Common myeloid progenitor, CD34-positive (primary cell): ENCODE results near the gene MYLK3.

Experiments used
- CTCF ChIA-PET: fragments of 350-600 bp; sonication (Branson Sonifier 250); formaldehyde crosslinking; loops from one replicate; lab custom pipeline; 2021; ENCODE audit warnings: antibody characterized with exemption; lab: Charles Lee
- POLR2A ChIA-PET: fragments of 350-600 bp; sonication (Branson Sonifier 250); formaldehyde crosslinking; loops from one replicate; lab custom pipeline; 2021; ENCODE audit warnings: antibody characterized with exemption; lab: Charles Lee
- DNase-seq, 3 donors: peaks; one replicate each; pipeline versions ENCODE4 v3.0.0 to v3.0.0-alpha.2; 2013
- H3K27ac ChIP-seq, 2 experiments: 1 replicate in 1 of 2; 2 replicates in 1 of 2; pipeline ENCODE4 v1.7.0; 2013; ENCODE audit warnings: inconsistent platforms in 2 of 2, low read length in 2 of 2, mild to moderate bottlenecking in 2 of 2, low read depth in 1 of 2, moderate library complexity in 1 of 2; ENCODE audit not compliant: severe bottlenecking in 2 of 2, insufficient read depth in 1 of 2, poor library complexity in 1 of 2
- H3K27me3 ChIP-seq, 5 experiments: replicated peaks in 2 of 5; 1 replicate in 3 of 5; 2 replicates in 2 of 5; pipeline versions ENCODE4 v1.6.1 to v1.7.0; 2013; ENCODE audit warnings: low read length in 4 of 5, mild to moderate bottlenecking in 2 of 5, moderate library complexity in 2 of 5, inconsistent platforms in 1 of 5; ENCODE audit not compliant: insufficient read depth in 5 of 5, control insufficient read depth in 4 of 5
- H3K36me3 ChIP-seq, 4 experiments: 1 replicate in 2 of 4; 2 replicates in 2 of 4; pipeline versions ENCODE4 v1.6.1 to v1.7.0; 2013; ENCODE audit warnings: low read length in 3 of 4, control low read depth in 1 of 4, mild to moderate bottlenecking in 1 of 4; ENCODE audit not compliant: control insufficient read depth in 4 of 4, insufficient read depth in 4 of 4
- H3K4me1 ChIP-seq, 4 experiments: 1 replicate in 3 of 4; 2 replicates in 1 of 4; pipeline versions ENCODE4 v1.6.1 to v1.7.1; 2013; ENCODE audit warnings: low read length in 3 of 4, mild to moderate bottlenecking in 3 of 4, control low read depth in 1 of 4, inconsistent platforms in 1 of 4, moderate library complexity in 1 of 4; ENCODE audit not compliant: control insufficient read depth in 4 of 4, insufficient read depth in 4 of 4; ENCODE audit errors: control extremely low read depth in 1 of 4
- H3K4me3 ChIP-seq, 7 experiments: 1 replicate in 4 of 7; 2 replicates in 3 of 7; pipeline versions ENCODE4 v1.5.1 to v1.7.0; 2013; ENCODE audit warnings: mild to moderate bottlenecking in 7 of 7, low read length in 6 of 7, moderate library complexity in 6 of 7, inconsistent platforms in 2 of 7, low read depth in 2 of 7, control low read depth in 1 of 7; ENCODE audit not compliant: insufficient read depth in 4 of 7, control insufficient read depth in 1 of 7; ENCODE audit errors: extremely low read depth in 1 of 7
- H3K9me3 ChIP-seq, 5 experiments: 1 replicate in 4 of 5; 2 replicates in 1 of 5; pipeline versions ENCODE4 v1.6.1 to v1.7.1; 2013; ENCODE audit warnings: low read length in 4 of 5, mild to moderate bottlenecking in 2 of 5, inconsistent platforms in 1 of 5, low read depth in 1 of 5, moderate library complexity in 1 of 5; ENCODE audit not compliant: control insufficient read depth in 4 of 5, insufficient read depth in 2 of 5; ENCODE audit errors: control extremely low read depth in 1 of 5
- WGBS: methylation state at CpG from one replicate; pipeline ENCODE4 v1.1.5; 2013; ENCODE audit not compliant: insufficient coverage; 5-methylcytosine and 5-hydroxymethylcytosine counted together

The MYLK3 gene

GRCh38 chr16:46729326-46729995 lies 18.7 kb downstream of the MYLK3 start:
- POLR2A ChIA-PET, result no interaction called here
- no peaks in the 10 kb centered on the region for H3K4me1 ChIP-seq
- no peaks in the 10 kb centered on the region for H3K27me3 ChIP-seq
- H3K4me3 ChIP-seq, result no peak overlapping the region
- peaks cover 0 to 4% (median 0%) of the 10 kb centered on the region in 5 experiments for H3K9me3 ChIP-seq
- DNase-seq, result no peak
- H3K36me3 ChIP-seq, result no peaks in the 10 kb centered on the region
- CTCF ChIA-PET, result no interaction called here
- whole genome bisulfite sequencing, result 98% methylated on average over 6 of the region's 7 CpGs
- H3K27ac ChIP-seq, result no peak overlapping the region

- H3K36me3 ChIP-seq, result no peaks in the 10 kb centered on the region
- CTCF ChIA-PET, result no interaction called here
- H3K27ac ChIP-seq, result no peak overlapping the region
- DNase-seq, result no peak
- no peaks in the 10 kb centered on the region for H3K4me1 ChIP-seq
- H3K27me3 ChIP-seq, result no peaks in the 10 kb centered on the region
- WGBS, result 98% methylated on average over 14 of the region's 14 CpGs
- H3K9me3 ChIP-seq, result peaks cover 0 to 4% (median 0%) of the 10 kb centered on the region in 5 experiments
- no peak overlapping the region for H3K4me3 ChIP-seq
- POLR2A ChIA-PET, result no interaction called here
Observed at GRCh38 chr16:46728806-46729205, 19.3 kb downstream of the MYLK3 start.

- POLR2A ChIA-PET, result no interaction called here
- Histone ChIP-seq H3K36me3 (no peaks in the 10 kb centered on the region), H3K9me3 (peaks cover 0 to 4% (median 0%) of the 10 kb centered on the region in 5 experiments), H3K27me3 (no peaks in the 10 kb centered on the region), H3K27ac (no peak overlapping the region), H3K4me1 (no peaks in the 10 kb centered on the region), H3K4me3 (no peak overlapping the region)
- CTCF ChIA-PET, result interaction anchor here (1.8 kb wide), 1 partner anchor 73 kb away, joined by 5 read pairs; no protein-coding TSS in a partner anchor
- no peak for DNase-seq
- 98% methylated on average over 9 of the region's 9 CpGs for WGBS
Observed at GRCh38 chr16:46727630-46728029, 20.5 kb downstream of the MYLK3 start.

GRCh38 chr16:46727184-46727583 lies 21.0 kb downstream of the MYLK3 start:
- H3K36me3 ChIP-seq, result no peaks in the 10 kb centered on the region
- no peak overlapping the region for H3K4me3 ChIP-seq
- no peaks in the 10 kb centered on the region for H3K4me1 ChIP-seq
- H3K27me3 ChIP-seq, result no peaks in the 10 kb centered on the region
- H3K9me3 ChIP-seq, result peaks cover 0 to 4% (median 0%) of the 10 kb centered on the region in 5 experiments
- POLR2A ChIA-PET, result no interaction called here
- 96% methylated on average over 7 of the region's 7 CpGs for WGBS
- DNase-seq, result no peak
- no peak overlapping the region for H3K27ac ChIP-seq
- CTCF ChIA-PET, result interaction anchor here (1.8 kb wide), 1 partner anchor 73 kb away, joined by 5 read pairs; no protein-coding TSS in a partner anchor

- Histone ChIP-seq H3K4me1 (no peaks in the 10 kb centered on the region), H3K27me3 (no peaks in the 10 kb centered on the region), H3K4me3 (no peak overlapping the region), H3K36me3 (no peaks in the 10 kb centered on the region), H3K9me3 (peaks cover 0 to 4% (median 0%) of the 10 kb centered on the region in 5 experiments), H3K27ac (no peak overlapping the region)
- DNase-seq, result no peak
- 100% methylated on average over 2 of the region's 4 CpGs for WGBS
- ChIA-PET CTCF (interaction anchor here (0.6 kb wide), 1 partner anchor 11 kb away, joined by 3 read pairs; no protein-coding TSS in a partner anchor), POLR2A (no interaction called here)
Observed at GRCh38 chr16:46721885-46722284, 26.3 kb downstream of the MYLK3 start.

- DNase-seq, result no peak
- ChIA-PET CTCF (no interaction called here), POLR2A (no interaction called here)
- H3K9me3 ChIP-seq, result peaks cover 0 to 4% (median 0%) of the 10 kb centered on the region in 5 experiments
- no peaks in the 10 kb centered on the region for H3K36me3 ChIP-seq
- no peak overlapping the region for H3K27ac ChIP-seq
- no peak overlapping the region for H3K4me3 ChIP-seq
- no peaks in the 10 kb centered on the region for H3K27me3 ChIP-seq
- H3K4me1 ChIP-seq, result peaks cover 0 to 5% (median 2%) of the 10 kb centered on the region in 4 experiments
- WGBS, result 100% methylated on average over 1 of the region's 2 CpGs
Observed at GRCh38 chr16:46720619-46721018, 27.5 kb downstream of the MYLK3 start.

- no peak for DNase-seq
- Histone ChIP-seq H3K4me3 (no peak overlapping the region), H3K9me3 (no peaks in the 10 kb centered on the region), H3K27me3 (no peaks in the 10 kb centered on the region), H3K4me1 (peaks cover 0 to 14% (median 2%) of the 10 kb centered on the region in 4 experiments), H3K36me3 (no peaks in the 10 kb centered on the region), H3K27ac (no peak overlapping the region)
- ChIA-PET CTCF (no interaction called here), POLR2A (no interaction called here)
- WGBS, result 100% methylated on average over 2 of the region's 6 CpGs
Observed at GRCh38 chr16:46719528-46719927, 28.6 kb downstream of the MYLK3 start.
